Measurements from ENCODE around the gene C16orf92. TPM values are rescaled to one million over a fixed set of nuclear protein-coding genes. Genes with fewer than 3 reads are reported as not detected.
A peak's percentile ranks its signal among the peaks of the same experiment; 100 is the strongest.

Gene C16orf92
- total RNA-seq, 2 experiments from 2014 or later = not detected

GRCh38 chr16:30053376-30054015, 30.5 kb downstream of the C16orf92 start:
- ATAC-seq = peak; percentile 14
- intact Hi-C loops (cut with micrococcal nuclease) = no loop called here
- Mint-ChIP-seq H3K4me3 (peak overlapping the region; percentile 80), H3K27me3 (peaks cover 2% of the 10 kb centered on the region), H3K9me3 (no peaks in the 10 kb centered on the region), H3K4me1 (ENCODE audit: low read depth) (peaks cover 16% of the 10 kb centered on the region), H3K27ac (no peak overlapping the region), H3K36me3 (ENCODE audit: low read depth) (no peaks in the 10 kb centered on the region)
- TF ChIP-seq CTCF (IDR thresholded peaks at IDR 0.05) = no peak
- CTCF ChIA-PET = interaction anchor here (0.7 to 2.8 kb wide), 7 partner anchors 9 to 355 kb away, joined by 3 to 14 read pairs (median 4); partner anchors contain the start of genes TBX6 and TLCD3B
- no peak for DNase-seq
- POLR2A ChIA-PET = interaction anchor here (1.1 to 4.6 kb wide), 2 partner anchors 11 to 38 kb away, joined by 5 to 44 read pairs; partner anchors contain the start of genes ALDOA and TBX6

- H3K27ac Mint-ChIP-seq = no peak overlapping the region
- CTCF ChIA-PET = interaction anchor here (0.6 to 4.0 kb wide), 21 partner anchors 8 to 363 kb away, joined by 3 to 36 read pairs (median 4); partner anchors contain the start of genes ALDOA, MVP, TBX6 and TLCD3B
- H3K4me3 Mint-ChIP-seq = peak overlapping the region; percentile 39
- DNase-seq (no peak), ATAC-seq (no peak)
- H3K9me3 Mint-ChIP-seq = no peaks in the 10 kb centered on the region
- POLR2A ChIA-PET = interaction anchor here (1.3 to 4.6 kb wide), 2 partner anchors 10 to 17 kb away, joined by 3 to 44 read pairs; partner anchors contain the start of gene ALDOA
- H3K4me1 Mint-ChIP-seq (ENCODE audit: low read depth) = peaks cover 16% of the 10 kb centered on the region
- intact Hi-C loops (cut with micrococcal nuclease) = no loop called here
- peaks cover 2% of the 10 kb centered on the region for H3K27me3 Mint-ChIP-seq
- TF ChIP-seq CTCF (IDR thresholded peaks at IDR 0.05) = no peak
- no peaks in the 10 kb centered on the region for H3K36me3 Mint-ChIP-seq (ENCODE audit: low read depth)
These were observed 31.5 kb downstream of the C16orf92 start for GRCh38 chr16:30054451-30054850.

GRCh38 chr16:30054959-30055553, 32.1 kb downstream of the C16orf92 start:
- peak; percentile 81 for ATAC-seq
- DNase-seq = peak; percentile 76
- Mint-ChIP-seq H3K27ac (no peak overlapping the region), H3K27me3 (peaks cover 2% of the 10 kb centered on the region), H3K36me3 (ENCODE audit: low read depth) (no peaks in the 10 kb centered on the region), H3K4me3 (peak overlapping the region; percentile 28), H3K4me1 (ENCODE audit: low read depth) (peaks cover 16% of the 10 kb centered on the region), H3K9me3 (no peaks in the 10 kb centered on the region)
- peak; percentile 68 for TF ChIP-seq CTCF (IDR thresholded peaks at IDR 0.05)
- ChIA-PET POLR2A (interaction anchor here (0.7 to 4.6 kb wide), 4 partner anchors 10 to 720 kb away, joined by 3 to 44 read pairs (median 4); partner anchors contain the start of gene ALDOA), CTCF (interaction anchor here (0.6 to 4.0 kb wide), 29 partner anchors 8 to 376 kb away, joined by 3 to 36 read pairs (median 4); partner anchors contain the start of genes ALDOA, MVP, QPRT and TBX6)
- intact Hi-C loops (cut with micrococcal nuclease) = no loop called here

GRCh38 chr16:30060346-30060745, 37.3 kb downstream of the C16orf92 start:
- Mint-ChIP-seq H3K27ac (no peak overlapping the region), H3K4me1 (ENCODE audit: low read depth) (peaks cover 6% of the 10 kb centered on the region), H3K4me3 (no peak overlapping the region), H3K36me3 (ENCODE audit: low read depth) (peaks cover 15% of the 10 kb centered on the region), H3K27me3 (no peaks in the 10 kb centered on the region), H3K9me3 (no peaks in the 10 kb centered on the region)
- POLR2A ChIA-PET = no interaction called here
- CTCF ChIA-PET = interaction anchor here (0.8 kb wide), 1 partner anchor 31 kb away, joined by 3 read pairs; the partner anchor contains the start of gene TBX6
- DNase-seq (no peak), ATAC-seq (no peak)
- intact Hi-C loops (cut with micrococcal nuclease) = loop anchor here (10.0 kb wide), 1 partner anchor 314 kb away; the partner anchor contains the start of genes MYL11 and TBC1D10B
- no peak for TF ChIP-seq CTCF (IDR thresholded peaks at IDR 0.05)
